Middle frontal gyrus (tissue), 1 donor: ENCODE measurements around the gene RPS25.
"Not testable (repeated sequence)": the region's sequence is repeated elsewhere in the genome, so short reads cannot be mapped to it uniquely, and the experiment has no call there.

Source experiments
- DNase-seq: peaks from one replicate; pipeline ENCODE4 v3.0.0-alpha.2; 2015; ENCODE audit warnings: low spot score; ENCODE audit errors: extremely low spot score

Gene RPS25

DNA sequence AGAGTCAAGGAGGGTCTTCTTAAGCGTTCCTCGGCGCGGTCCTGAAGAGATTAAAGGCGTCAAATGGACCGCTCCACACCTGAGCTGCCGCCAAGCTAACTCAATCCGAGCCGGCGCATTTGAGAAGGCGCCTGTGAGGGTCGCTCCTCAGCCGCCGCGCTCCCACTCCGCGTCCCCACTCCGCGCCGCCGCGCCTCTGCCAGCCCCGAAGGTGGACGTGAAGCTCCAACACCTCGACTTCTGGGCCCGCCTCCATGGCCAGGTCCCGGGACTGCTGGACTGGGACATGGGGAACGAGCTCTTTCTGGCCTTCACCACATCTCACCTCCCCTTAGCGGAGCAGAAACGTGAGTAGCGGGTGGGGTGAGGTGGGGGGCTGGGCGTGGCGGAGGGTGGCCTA, 46.5 kb downstream of the RPS25 start, which contains the start of gene FOXR1:
Gene FOXR1 (plus strand): TSS at position 116 of the 400 bp plus-strand sequence. CDS start 171 bp downstream, at position 287.
- DNase-seq, result no peak

DNA sequence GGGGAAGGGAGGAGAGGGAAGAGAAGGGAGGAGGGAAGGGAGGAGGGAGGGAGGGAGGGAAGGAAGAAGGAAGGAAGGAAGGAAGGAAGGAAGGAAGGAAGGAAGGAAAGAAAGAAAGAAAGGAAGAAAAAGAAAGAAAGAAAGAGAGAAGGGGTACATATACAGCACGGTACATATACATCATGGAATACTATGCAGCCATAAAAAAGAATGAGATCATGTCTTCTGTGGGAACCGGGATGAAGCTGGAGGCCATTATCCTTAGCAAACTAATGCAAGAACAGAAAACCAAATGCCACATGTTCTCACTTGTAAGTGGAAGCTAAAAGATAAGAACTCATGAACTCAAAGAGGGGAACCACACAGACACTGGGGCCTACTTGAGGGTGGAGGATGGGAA, 48.6 kb downstream of the RPS25 start:
- DNase-seq, result not testable (repeated sequence)
